PC-9 (cell line): ENCODE results near the gene ZCCHC3.

Source experiments
- CTCF ChIP-seq: fragments of 200-600 bp; sonication (generic); conservative IDR thresholded peaks from 2 replicates; pipeline ENCODE4 v1.6.1; 2017; ENCODE audit warnings: mixed run types, antibody characterized with exemption, mild to moderate bottlenecking, moderate library complexity
- EZH2 ChIP-seq: fragments of 200-600 bp; sonication (generic); IDR thresholded peaks from 2 replicates; pipeline ENCODE4 v1.8.0; 2017; ENCODE audit warnings: antibody characterized with exemption, low read depth

- TF ChIP-seq EZH2: no peak
- no peak for TF ChIP-seq CTCF
These were observed 25.8 kb upstream of the ZCCHC3 start for GRCh38 chr20:271528-271927.
